ENCODE results near the gene SYK.

SYK gene

DNA sequence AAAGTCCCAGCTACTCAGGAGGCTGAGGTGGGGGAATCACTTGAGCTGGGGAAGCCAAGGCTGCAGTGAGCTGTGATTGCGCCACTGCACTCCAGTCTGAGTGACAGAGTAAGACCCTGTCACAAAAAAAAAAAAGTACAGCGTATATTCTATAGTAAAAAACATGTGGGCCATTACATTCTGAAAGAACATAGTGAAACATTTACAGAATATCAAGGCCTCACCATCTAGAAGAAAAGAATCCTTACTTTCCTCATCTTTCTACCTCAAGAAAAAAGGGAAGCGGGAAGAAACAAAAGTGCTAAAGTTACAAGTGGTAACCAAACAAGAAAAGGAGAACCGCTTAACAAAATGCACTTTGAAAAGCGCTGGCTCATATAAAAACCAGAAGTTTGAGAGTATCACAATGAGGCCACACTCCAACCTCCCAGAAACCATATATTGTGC lies 5.7 kb upstream of the SYK start:
- DNase-seq (ENCODE audit: extremely low read depth, low read depth): no peak
- TF ChIP-seq, protein P1, sequence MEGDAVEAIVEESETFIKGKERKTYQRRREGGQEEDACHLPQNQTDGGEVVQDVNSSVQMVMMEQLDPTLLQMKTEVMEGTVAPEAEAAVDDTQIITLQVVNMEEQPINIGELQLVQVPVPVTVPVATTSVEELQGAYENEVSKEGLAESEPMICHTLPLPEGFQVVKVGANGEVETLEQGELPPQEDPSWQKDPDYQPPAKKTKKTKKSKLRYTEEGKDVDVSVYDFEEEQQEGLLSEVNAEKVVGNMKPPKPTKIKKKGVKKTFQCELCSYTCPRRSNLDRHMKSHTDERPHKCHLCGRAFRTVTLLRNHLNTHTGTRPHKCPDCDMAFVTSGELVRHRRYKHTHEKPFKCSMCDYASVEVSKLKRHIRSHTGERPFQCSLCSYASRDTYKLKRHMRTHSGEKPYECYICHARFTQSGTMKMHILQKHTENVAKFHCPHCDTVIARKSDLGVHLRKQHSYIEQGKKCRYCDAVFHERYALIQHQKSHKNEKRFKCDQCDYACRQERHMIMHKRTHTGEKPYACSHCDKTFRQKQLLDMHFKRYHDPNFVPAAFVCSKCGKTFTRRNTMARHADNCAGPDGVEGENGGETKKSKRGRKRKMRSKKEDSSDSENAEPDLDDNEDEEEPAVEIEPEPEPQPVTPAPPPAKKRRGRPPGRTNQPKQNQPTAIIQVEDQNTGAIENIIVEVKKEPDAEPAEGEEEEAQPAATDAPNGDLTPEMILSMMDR (IDR thresholded peaks at IDR 0.05; ENCODE audit: low read depth, low read length, missing control alignments): no peak
- H3K4me3 ChIP-seq (replicated peaks; ENCODE audit: low read depth, low read length): no peak overlapping the region

DNA sequence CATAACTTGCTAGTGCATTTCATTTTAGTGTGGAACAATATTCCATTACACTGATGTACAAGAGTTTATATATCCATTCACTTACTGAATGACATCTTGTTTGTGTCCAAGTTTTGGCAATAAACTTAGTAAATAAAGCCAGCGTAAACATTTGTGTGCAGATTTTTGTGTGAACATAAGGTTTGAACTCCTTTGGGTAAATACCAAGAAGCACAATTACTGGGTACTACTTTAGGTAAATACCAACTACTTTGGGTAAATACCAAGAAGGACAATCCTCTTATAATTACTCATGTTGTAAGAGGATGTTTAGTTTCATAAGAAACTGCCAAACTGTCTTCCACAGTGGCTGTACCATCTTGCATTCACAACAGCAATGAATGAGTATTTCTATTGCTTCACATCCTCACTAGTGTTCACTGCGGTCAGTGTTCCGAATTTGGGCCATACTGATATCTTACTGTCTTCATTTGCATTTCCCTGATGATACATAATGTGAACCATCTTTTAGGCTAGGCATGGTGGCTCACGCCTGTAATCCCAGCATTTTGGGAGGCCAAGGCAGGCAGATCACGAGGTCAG lies 2.3 kb upstream of the SYK start:
- DNase-seq (ENCODE audit: extremely low read depth, low read depth): no peak
- TF ChIP-seq, protein P1 (IDR thresholded peaks at IDR 0.05; ENCODE audit: low read depth, low read length, missing control alignments): no peak

DNA sequence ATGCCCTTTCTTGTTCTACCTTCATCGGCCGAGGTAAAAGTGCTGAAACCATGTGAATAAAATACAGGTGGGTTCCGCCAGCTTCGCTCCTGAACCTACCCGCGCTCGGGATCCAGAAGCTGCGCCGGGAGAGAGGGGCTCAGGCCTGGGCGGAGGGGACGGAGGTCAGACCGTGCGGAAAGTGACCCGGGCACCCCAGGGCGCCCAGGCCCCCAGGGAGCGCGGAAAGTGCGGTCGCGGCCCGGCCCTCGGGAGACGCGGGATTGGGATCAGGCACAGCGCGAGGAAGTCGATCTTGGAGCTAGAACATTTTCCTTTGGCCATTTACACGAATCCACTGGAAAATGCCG lies 329 bp downstream of the SYK start:
- TF ChIP-seq, protein P1 (IDR thresholded peaks at IDR 0.05; ENCODE audit: low read depth, low read length, missing control alignments): no peak
- H3K4me3 ChIP-seq (replicated peaks; ENCODE audit: low read depth, low read length): no peak overlapping the region
- DNase-seq (ENCODE audit: extremely low read depth, low read depth): no peak

More for the DNA sequence above, 2.3 kb upstream of the SYK start:
- no peak overlapping the region for H3K4me3 ChIP-seq (replicated peaks; ENCODE audit: low read depth, low read length)

DNA sequence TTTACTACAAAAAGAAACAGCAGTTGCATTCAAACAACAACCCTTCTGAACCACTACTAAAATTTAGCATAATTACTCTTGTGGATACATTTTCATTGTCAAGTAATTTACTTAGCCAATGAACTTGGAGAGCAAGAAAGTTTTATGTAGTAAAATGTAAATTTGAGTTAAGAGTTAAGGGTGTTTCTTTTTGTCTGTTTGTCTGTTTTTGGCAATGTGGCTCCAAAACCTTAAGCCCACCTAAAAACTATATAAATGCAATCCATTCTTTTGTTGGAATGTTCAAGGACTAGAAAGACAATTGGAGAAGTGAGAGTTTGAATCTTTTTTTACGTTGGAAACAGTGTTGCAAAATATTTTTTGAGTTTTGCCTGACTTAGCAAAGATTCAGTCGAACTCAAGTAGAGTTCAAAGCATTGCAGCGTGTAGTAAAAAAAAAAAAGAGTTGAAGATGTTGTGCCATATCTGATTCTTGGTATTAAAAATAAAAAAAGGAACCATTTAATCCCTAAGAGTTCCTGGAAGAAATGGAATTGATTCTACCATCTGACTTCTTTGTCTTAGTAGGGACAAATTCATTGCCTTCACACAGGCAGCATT lies 867 bp downstream of the SYK start:
- TF ChIP-seq, protein P1 (IDR thresholded peaks at IDR 0.05; ENCODE audit: low read depth, low read length, missing control alignments): no peak
- no peak for DNase-seq (ENCODE audit: extremely low read depth, low read depth)
- H3K4me3 ChIP-seq (replicated peaks; ENCODE audit: low read depth, low read length): no peak overlapping the region

DNA sequence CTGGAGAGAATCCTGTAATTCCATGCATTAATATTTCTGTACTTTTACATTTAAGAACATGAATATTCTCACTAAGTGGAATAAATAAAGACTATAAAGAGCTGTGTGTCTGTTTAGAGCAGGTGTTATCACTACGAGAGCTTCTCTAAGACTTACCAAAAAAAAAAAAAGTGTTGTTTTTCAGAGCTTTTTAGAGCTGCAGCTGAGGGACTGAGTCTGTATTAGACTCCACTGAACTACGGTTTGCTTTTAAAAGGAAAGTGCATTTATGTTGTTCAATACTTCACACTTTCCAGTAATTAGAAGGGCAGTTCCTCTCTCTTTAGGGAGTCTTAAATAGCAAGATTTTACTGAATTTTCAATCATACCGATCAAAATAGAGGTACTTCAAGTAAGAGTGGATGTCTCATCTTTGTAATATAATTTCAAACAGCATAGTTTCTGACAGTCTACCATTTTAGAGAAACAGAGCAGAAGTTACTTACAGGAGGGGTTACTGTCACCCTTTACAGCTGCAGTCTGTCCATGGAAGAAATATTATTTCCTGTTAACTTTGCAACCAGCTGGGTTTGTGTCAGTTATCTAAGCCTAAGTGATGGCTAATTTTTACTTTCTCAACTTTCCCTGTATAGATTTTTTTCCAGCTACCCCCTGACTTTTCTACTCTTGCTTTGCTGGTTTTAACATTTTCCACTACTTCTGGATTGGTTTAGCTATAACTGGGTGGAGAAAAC lies 2.4 kb downstream of the SYK start:
- H3K4me3 ChIP-seq (replicated peaks; ENCODE audit: low read depth, low read length): no peak overlapping the region
- DNase-seq (ENCODE audit: extremely low read depth, low read depth): no peak
- TF ChIP-seq, protein P1 (IDR thresholded peaks at IDR 0.05; ENCODE audit: low read depth, low read length, missing control alignments): no peak

DNA sequence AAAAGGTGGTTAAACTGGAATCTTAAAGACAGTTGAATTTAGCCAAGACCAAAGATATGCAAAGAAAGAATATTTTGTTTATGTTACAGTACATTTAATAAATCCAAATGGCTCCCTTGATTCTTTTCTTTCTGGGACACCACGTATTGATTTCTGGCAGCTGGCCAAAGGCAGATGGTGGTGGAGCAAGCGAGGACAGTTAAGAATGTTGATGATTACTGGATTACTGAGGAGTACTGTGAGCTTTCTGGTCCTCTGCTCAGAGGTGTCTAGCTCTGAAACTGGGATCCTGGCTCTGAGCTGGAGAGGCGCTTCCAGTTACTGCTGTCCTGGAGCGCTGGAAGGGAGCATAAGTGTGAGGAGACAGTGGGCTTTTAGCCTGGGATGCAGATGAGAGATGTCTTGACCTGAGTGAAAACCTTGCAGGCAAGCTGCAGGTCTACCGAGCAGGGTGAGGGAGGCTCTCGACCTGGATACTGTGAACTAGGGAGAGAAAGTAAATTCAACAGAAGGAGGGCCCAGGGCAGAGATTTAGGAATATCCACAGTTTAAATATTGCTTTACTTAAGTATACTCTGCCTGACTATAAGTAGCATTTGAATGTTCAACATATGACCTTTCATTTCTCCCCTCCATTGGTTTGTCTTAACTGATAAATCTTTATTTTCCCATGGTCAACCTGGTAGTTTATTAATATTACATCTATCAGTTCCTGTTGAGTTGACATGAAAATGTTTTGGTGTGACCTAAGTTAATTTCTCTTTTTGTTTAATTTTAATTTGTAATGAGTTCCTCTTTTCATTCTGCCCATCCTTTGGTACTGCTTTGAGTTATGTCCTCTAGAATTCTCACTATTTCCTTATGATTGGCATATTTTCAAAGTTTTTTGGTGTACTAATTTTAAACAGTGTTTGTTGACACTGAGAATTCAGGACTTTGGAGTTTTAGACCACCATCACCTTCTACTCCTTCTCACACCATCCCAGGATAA lies 3.7 kb downstream of the SYK start:
- TF ChIP-seq, protein P1 (IDR thresholded peaks at IDR 0.05; ENCODE audit: low read depth, low read length, missing control alignments): no peak
- no peak for DNase-seq (ENCODE audit: extremely low read depth, low read depth)
- H3K4me3 ChIP-seq (replicated peaks; ENCODE audit: low read depth, low read length): no peak overlapping the region

All from HFF-Myc (cell line).